ENCODE results near the gene MBNL2. TPM values are rescaled to one million over a fixed set of nuclear protein-coding genes. Genes with fewer than 3 reads are reported as not detected.
"Not testable (repeated sequence)": the region's sequence is repeated elsewhere in the genome, so short reads cannot be mapped to it uniquely, and the experiment has no call there.

The MBNL2 gene
- total RNA-seq, 1 donor = 59.8 TPM

- Histone ChIP-seq H3K4me3 (ENCODE audit: low read length) (no peak overlapping the region), H3K4me1 (ENCODE audit: insufficient read depth, low read length) (no peaks in the 10 kb centered on the region), H3K27me3 (ENCODE audit: insufficient read depth, low read length) (no peaks in the 10 kb centered on the region), H3K9me3 (ENCODE audit: low read depth, low read length) (no peaks in the 10 kb centered on the region)
Observed at GRCh38 chr13:97347255-97347932, 125.3 kb downstream of the MBNL2 start.

GRCh38 chr13:97348569-97349100 is 126.5 kb downstream of the MBNL2 start:
- no peaks in the 10 kb centered on the region for H3K4me1 ChIP-seq (ENCODE audit: insufficient read depth, low read length)
- no peaks in the 10 kb centered on the region for H3K27me3 ChIP-seq (ENCODE audit: insufficient read depth, low read length)
- no peaks in the 10 kb centered on the region for H3K9me3 ChIP-seq (ENCODE audit: low read depth, low read length)
- no peak overlapping the region for H3K4me3 ChIP-seq (ENCODE audit: low read length)

DNA sequence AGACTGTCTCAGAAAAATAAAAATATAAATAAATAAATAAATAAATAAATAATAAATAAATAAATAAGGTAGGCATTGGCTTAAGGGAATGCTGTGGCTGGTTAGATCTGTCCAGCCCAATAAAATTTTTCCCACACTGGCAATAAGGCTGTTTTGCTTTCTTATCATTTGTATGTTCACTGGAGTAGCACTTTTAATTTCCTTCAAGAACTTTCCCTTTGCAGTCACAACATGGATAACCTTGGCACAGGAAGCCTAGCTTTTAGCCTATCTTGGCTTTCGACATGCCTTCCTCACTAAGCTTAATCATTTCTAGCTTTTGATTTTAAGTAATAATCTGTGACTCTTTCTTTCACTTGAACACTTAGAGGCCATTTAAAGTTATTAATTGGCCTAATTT is 129.9 kb downstream of the MBNL2 start:
- H3K27me3 ChIP-seq (ENCODE audit: insufficient read depth, low read length); H3K4me3 ChIP-seq (ENCODE audit: low read length); H3K9me3 ChIP-seq (ENCODE audit: low read depth, low read length); H3K4me1 ChIP-seq (ENCODE audit: insufficient read depth, low read length): not testable (repeated sequence)

DNA sequence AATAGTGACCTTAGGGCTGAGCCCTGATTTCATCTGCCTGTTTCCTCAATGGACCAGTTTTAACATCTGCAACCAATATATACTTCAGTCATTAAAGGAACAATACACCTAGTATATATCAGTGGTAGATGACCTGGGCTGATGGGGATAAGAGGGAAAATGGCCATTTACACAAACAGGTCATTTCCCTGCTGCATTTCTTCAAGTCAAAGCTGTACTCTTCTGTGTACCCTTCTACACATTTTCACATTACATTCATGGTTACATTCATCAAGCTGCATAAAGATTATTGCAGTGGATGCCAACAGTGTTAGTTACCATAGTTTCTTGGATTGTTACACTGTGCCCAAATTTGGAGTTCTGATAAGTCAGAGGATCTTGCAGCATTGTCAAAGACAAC is 130.7 kb downstream of the MBNL2 start:
- no peaks in the 10 kb centered on the region for H3K4me1 ChIP-seq (ENCODE audit: insufficient read depth, low read length)
- H3K9me3 ChIP-seq (ENCODE audit: low read depth, low read length) = no peaks in the 10 kb centered on the region
- no peaks in the 10 kb centered on the region for H3K27me3 ChIP-seq (ENCODE audit: insufficient read depth, low read length)
- no peak overlapping the region for H3K4me3 ChIP-seq (ENCODE audit: low read length)

- H3K4me1 ChIP-seq (ENCODE audit: insufficient read depth, low read length) = no peaks in the 10 kb centered on the region
- no peaks in the 10 kb centered on the region for H3K9me3 ChIP-seq (ENCODE audit: low read depth, low read length)
- no peak overlapping the region for H3K4me3 ChIP-seq (ENCODE audit: low read length)
- H3K27me3 ChIP-seq (ENCODE audit: insufficient read depth, low read length) = no peaks in the 10 kb centered on the region
Observed at GRCh38 chr13:97353927-97354675, 132.0 kb downstream of the MBNL2 start.

- no peaks in the 10 kb centered on the region for H3K9me3 ChIP-seq (ENCODE audit: low read depth, low read length)
- H3K4me3 ChIP-seq (ENCODE audit: low read length) = no peak overlapping the region
- H3K4me1 ChIP-seq (ENCODE audit: insufficient read depth, low read length) = no peaks in the 10 kb centered on the region
- H3K27me3 ChIP-seq (ENCODE audit: insufficient read depth, low read length) = no peaks in the 10 kb centered on the region
Observed at GRCh38 chr13:97354808-97355207, 132.7 kb downstream of the MBNL2 start.

- H3K27me3 ChIP-seq (ENCODE audit: insufficient read depth, low read length) = no peaks in the 10 kb centered on the region
- no peaks in the 10 kb centered on the region for H3K4me1 ChIP-seq (ENCODE audit: insufficient read depth, low read length)
- H3K4me3 ChIP-seq (ENCODE audit: low read length) = no peak overlapping the region
- no peaks in the 10 kb centered on the region for H3K9me3 ChIP-seq (ENCODE audit: low read depth, low read length)
Observed at GRCh38 chr13:97356592-97356991, 134.5 kb downstream of the MBNL2 start.

DNA sequence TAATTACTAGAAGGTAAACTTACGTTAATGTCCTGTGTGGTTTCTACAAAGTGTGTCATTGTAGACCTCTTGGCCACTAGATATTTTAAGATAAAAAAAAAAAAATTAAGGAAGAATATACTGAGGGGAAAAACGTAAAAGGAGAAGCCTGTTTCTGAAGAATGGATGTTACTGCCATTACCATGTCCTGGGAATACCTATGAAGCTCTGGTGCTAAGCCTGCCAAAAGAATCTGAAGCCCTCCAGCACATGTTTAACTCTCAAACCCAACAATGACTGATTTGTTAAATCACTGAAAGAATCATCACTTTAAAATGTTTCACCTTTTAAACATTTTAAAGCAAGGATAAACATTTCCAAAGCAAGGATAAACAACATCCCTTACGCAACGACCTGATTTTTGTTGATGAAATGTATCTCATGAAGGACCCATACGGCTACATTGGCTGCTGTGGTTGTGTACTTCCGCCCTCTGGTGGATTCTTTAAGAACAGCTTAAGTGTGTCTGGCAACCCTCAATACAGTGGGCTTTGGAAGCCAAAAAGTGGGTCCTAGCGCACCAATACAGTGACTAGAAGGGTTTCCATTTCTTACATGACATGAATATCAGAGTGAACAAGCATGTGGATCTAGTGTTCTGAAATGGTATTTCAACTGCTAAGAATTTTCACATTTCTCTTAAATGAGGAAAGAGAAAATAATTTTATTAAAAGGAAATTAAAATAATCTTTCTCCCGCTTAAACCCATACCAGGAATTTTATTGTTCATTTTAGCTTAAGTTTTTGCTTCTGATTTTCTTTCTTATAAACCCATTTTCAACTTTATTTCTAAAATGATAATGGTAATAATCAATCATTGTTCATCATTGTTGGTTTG is 137.3 kb downstream of the MBNL2 start:
- Histone ChIP-seq H3K9me3 (ENCODE audit: low read depth, low read length) (no peaks in the 10 kb centered on the region), H3K27me3 (ENCODE audit: insufficient read depth, low read length) (no peaks in the 10 kb centered on the region), H3K4me3 (ENCODE audit: low read length) (no peak overlapping the region), H3K4me1 (ENCODE audit: insufficient read depth, low read length) (no peaks in the 10 kb centered on the region)

DNA sequence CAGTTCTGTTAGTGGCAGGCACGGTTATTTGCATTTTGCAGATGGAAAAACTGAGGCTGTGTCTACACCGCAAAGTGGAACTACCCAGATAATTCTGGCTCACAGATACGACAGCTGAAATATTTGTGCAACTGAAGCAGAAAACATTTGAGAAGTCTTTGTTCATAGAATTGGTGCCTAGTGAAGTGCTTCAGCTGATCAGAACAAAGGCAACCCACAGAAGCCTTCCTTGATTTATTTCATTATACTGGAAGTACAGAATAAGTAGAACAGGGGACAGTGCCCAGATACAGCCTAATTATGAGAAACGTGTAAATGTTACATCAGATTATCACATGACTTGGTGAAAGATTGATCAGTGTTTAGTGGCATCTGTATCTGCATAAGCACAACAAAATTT is 138.5 kb downstream of the MBNL2 start:
- no peaks in the 10 kb centered on the region for H3K4me1 ChIP-seq (ENCODE audit: insufficient read depth, low read length)
- no peaks in the 10 kb centered on the region for H3K27me3 ChIP-seq (ENCODE audit: insufficient read depth, low read length)
- no peaks in the 10 kb centered on the region for H3K9me3 ChIP-seq (ENCODE audit: low read depth, low read length)
- no peak overlapping the region for H3K4me3 ChIP-seq (ENCODE audit: low read length)

DNA sequence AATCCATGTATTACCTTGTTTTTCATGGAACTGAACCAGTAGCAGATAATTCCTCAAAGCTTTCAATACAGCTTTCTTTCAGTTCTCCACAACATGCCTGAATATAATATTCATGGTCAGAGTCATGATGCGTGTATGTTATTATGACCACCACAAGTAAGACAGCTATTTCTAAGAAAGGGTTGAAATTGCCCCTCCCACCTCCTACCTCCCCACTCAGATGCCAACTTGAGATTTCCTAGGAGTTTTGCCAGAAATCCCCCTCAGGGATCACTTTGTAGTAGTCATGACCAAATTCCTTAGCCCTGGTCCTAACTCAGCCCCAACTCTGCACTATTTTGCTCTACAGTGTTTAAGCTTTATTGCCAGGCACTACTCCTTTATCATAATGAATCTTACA is 141.9 kb downstream of the MBNL2 start:
- H3K4me1 ChIP-seq (ENCODE audit: insufficient read depth, low read length) = peaks cover 8% of the 10 kb centered on the region
- H3K4me3 ChIP-seq (ENCODE audit: low read length) = no peak overlapping the region
- no peaks in the 10 kb centered on the region for H3K9me3 ChIP-seq (ENCODE audit: low read depth, low read length)
- H3K27me3 ChIP-seq (ENCODE audit: insufficient read depth, low read length) = no peaks in the 10 kb centered on the region

GRCh38 chr13:97364827-97365226 is 142.7 kb downstream of the MBNL2 start:
- Histone ChIP-seq H3K4me1 (ENCODE audit: insufficient read depth, low read length) (peaks cover 10% of the 10 kb centered on the region), H3K9me3 (ENCODE audit: low read depth, low read length) (no peaks in the 10 kb centered on the region), H3K4me3 (ENCODE audit: low read length) (no peak overlapping the region), H3K27me3 (ENCODE audit: insufficient read depth, low read length) (no peaks in the 10 kb centered on the region)

DNA sequence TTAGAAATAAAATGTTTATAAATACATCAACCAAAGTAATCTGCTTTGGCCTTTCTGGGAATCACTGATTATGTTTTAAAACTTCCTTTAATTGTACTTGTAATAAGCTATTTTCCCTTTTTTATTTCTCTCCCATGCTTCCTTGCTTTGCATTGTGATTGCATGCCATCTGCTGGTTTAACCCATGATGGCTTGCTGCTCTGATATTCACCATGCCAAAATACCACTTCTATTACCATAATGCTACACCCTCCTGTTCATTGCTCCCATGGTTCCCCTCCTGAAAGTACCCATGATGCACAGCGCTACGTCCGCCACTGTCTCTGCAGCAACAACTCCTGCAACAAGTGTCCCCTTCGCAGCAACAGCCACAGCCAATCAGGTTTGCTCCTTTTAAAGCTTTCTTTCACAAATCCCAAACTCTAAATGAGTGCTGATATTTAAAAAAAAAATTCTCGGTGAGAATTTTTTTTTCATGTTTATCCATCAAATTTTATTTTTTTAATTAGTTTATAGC is 144.1 kb downstream of the MBNL2 start:
- Histone ChIP-seq H3K27me3 (ENCODE audit: insufficient read depth, low read length) (no peaks in the 10 kb centered on the region), H3K4me3 (ENCODE audit: low read length) (no peak overlapping the region), H3K9me3 (ENCODE audit: low read depth, low read length) (no peaks in the 10 kb centered on the region), H3K4me1 (ENCODE audit: insufficient read depth, low read length) (peaks cover 10% of the 10 kb centered on the region)

DNA sequence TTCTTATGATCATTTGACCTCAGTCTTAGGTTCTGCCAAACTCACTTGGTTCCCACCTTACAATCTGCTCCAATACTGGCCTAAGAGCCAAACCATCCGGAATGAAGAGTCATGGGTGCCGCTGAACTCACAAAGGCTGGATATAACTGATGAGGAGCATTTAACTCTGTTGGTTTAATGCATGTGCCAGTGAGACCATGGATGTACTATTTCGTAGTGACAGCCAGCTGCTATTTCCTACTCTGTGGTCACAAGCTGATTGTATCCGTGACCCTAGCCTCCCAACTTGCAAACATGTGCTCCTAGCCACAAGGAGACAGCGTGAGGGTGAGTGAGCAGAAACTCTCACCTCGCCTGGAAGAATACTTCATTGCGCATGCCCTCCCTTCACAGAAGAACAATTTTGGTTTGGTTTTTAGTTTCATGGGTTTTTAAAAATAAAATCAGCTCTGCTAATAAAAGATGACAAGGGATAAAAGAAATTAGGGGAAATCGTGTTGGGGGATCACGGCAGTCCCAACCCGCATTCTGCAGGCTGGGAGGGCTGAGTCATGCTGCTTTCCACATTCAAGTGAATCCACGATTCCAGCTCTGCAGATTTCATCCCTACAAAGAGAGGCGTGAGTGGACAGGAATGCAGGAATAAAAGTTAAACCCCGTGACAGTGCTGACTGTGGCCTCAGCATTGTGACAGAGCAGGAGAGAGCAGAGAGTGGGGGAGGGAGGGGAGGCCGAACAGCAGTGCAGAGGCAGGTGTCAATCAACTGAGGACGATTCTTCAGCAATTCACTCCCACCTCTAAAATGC is 145.1 kb downstream of the MBNL2 start:
- Histone ChIP-seq H3K4me1 (ENCODE audit: insufficient read depth, low read length) (peaks cover 10% of the 10 kb centered on the region), H3K9me3 (ENCODE audit: low read depth, low read length) (no peaks in the 10 kb centered on the region), H3K4me3 (ENCODE audit: low read length) (no peak overlapping the region), H3K27me3 (ENCODE audit: insufficient read depth, low read length) (no peaks in the 10 kb centered on the region)

- Histone ChIP-seq H3K4me1 (ENCODE audit: insufficient read depth, low read length) (peaks cover 10% of the 10 kb centered on the region), H3K27me3 (ENCODE audit: insufficient read depth, low read length) (no peaks in the 10 kb centered on the region), H3K4me3 (ENCODE audit: low read length) (peak overlapping the region; percentile 21), H3K9me3 (ENCODE audit: low read depth, low read length) (no peaks in the 10 kb centered on the region)
Observed at GRCh38 chr13:97369261-97369893, 147.2 kb downstream of the MBNL2 start.

Data from mononuclear cell (primary cell).